Endothelial cell of umbilical vein (primary cell): ENCODE results near the gene RXFP4. TPM values are rescaled to one million over a fixed set of nuclear protein-coding genes. Genes with fewer than 3 reads are reported as not detected.

Experiments used
- BruUV-seq: library from RNA; stranded (reverse); fragments of 400-500 nt; replicated peaks from 2 replicates; lab custom pipeline; 2021; lab: Mats Ljungman, UMichigan
- CTCF ChIA-PET: fragments of 300-600, 350-600 bp; sonication (Branson Sonifier 250); formaldehyde crosslinking; loops from one replicate; lab custom pipeline; 2021; ENCODE audit warnings: antibody characterized with exemption, inconsistent platforms; lab: Charles Lee
- POLR2A ChIA-PET: fragments of 300-600, 350-600 bp; sonication (Branson Sonifier 250); formaldehyde crosslinking; loops from one replicate; lab custom pipeline; 2021; ENCODE audit warnings: antibody characterized with exemption, inconsistent platforms; lab: Charles Lee
- DNase-seq: peaks from one replicate; pipeline ENCODE4 v3.0.0-alpha.2; 2011; ENCODE audit warnings: low read depth, low spot score
- FAIRE-seq: peaks from 2 replicates; lab custom pipeline; 2011; peaks lifted over from hg19 to GRCh38; lab: Jason Lieb, UNC
- H2AFZ ChIP-seq: 2 replicates; pipeline ENCODE4 v1.6.0; 2012; ENCODE audit warnings: low read depth, low read length, control low read depth, inconsistent platforms
- H3K27ac ChIP-seq: 2 replicates; pipeline ENCODE4 v1.5.1; 2011; ENCODE audit warnings: low read depth, mild to moderate bottlenecking, control low read depth, low read length, moderate library complexity; ENCODE audit not compliant: insufficient read depth
- H3K27me3 ChIP-seq, 2 experiments: 2 replicates each; pipeline versions ENCODE4 v1.6.0 to v1.6.1; 2011; ENCODE audit warnings: low read length in 2 of 2, mixed read lengths in 1 of 2; ENCODE audit not compliant: control insufficient read depth in 2 of 2, insufficient read depth in 2 of 2
- H3K36me3 ChIP-seq, 2 experiments: 2 replicates in 1 of 2; 3 replicates in 1 of 2; pipeline ENCODE4 v1.5.1; 2011; ENCODE audit warnings: low read length in 2 of 2, mild to moderate bottlenecking in 1 of 2, moderate library complexity in 1 of 2; ENCODE audit not compliant: control insufficient read depth in 2 of 2, insufficient read depth in 2 of 2; ENCODE audit errors: extremely low read depth in 1 of 2
- H3K4me1 ChIP-seq: 3 replicates; pipeline ENCODE4 v1.5.1; 2011; ENCODE audit warnings: mild to moderate bottlenecking, low read length; ENCODE audit not compliant: control insufficient read depth, insufficient read depth; ENCODE audit errors: extremely low read depth
- H3K4me2 ChIP-seq: 2 replicates; pipeline ENCODE4 v1.6.1; 2011; ENCODE audit warnings: low read length, control low read depth, mixed read lengths; ENCODE audit not compliant: insufficient read depth
- H3K4me3 ChIP-seq, 3 experiments: fragments of 200-600 bp in 1 of 3; sonication (generic), shearing (Covaris generic) in 1 of 3; replicated peaks in 1 of 3; 2 replicates each; pipeline ENCODE4 v1.5.1; 2011 to 2016; ENCODE audit warnings: control low read depth in 3 of 3, low read length in 3 of 3, mild to moderate bottlenecking in 2 of 3, inconsistent platforms in 1 of 3, low read depth in 1 of 3, moderate library complexity in 1 of 3; ENCODE audit not compliant: insufficient read depth in 1 of 3
- H3K79me2 ChIP-seq: 2 replicates; pipeline ENCODE4 v1.6.0; 2012; ENCODE audit warnings: low read length, inconsistent platforms; ENCODE audit not compliant: control insufficient read depth, insufficient read depth
- H3K9ac ChIP-seq: replicated peaks from 2 replicates; pipeline ENCODE3; 2011; ENCODE audit warnings: low read length, control low read depth; ENCODE audit not compliant: insufficient read depth; ENCODE audit errors: extremely low read depth
- H3K9me1 ChIP-seq: replicated peaks from 3 replicates; pipeline ENCODE4 v1.6.0; 2011; ENCODE audit warnings: mild to moderate bottlenecking, low read length; ENCODE audit not compliant: control insufficient read depth, insufficient read depth; ENCODE audit errors: extremely low read depth
- H3K9me3 ChIP-seq: replicated peaks from 2 replicates; pipeline ENCODE4 v1.5.1; 2012; ENCODE audit warnings: low read length, inconsistent platforms; ENCODE audit not compliant: control insufficient read depth, insufficient read depth
- H4K20me1 ChIP-seq: replicated peaks from 2 replicates; pipeline ENCODE3; 2011; ENCODE audit warnings: mild to moderate bottlenecking, low read length; ENCODE audit not compliant: control insufficient read depth, insufficient read depth; ENCODE audit errors: extremely low read depth
- EZH2 ChIP-seq: IDR thresholded peaks from 2 replicates; pipeline ENCODE4 v1.6.1; 2012; ENCODE audit warnings: borderline replicate concordance, low read depth, mild to moderate bottlenecking, moderate library complexity, low read length, inconsistent platforms; ENCODE audit not compliant: severe bottlenecking
- FOS ChIP-seq: IDR thresholded peaks from 2 replicates; pipeline ENCODE4 v1.6.1; 2011; ENCODE audit warnings: mild to moderate bottlenecking, low read length, moderate library complexity, borderline replicate concordance; ENCODE audit not compliant: insufficient read depth
- GATA2 ChIP-seq: IDR thresholded peaks from 2 replicates; pipeline ENCODE4 v1.7.0; 2011; ENCODE audit warnings: low read depth, mild to moderate bottlenecking, moderate library complexity, mixed read lengths, low read length; ENCODE audit not compliant: insufficient read length, insufficient read depth
- JUN ChIP-seq: IDR thresholded peaks from 2 replicates; pipeline ENCODE4 v1.6.1; 2011; ENCODE audit warnings: borderline replicate concordance, low read depth; ENCODE audit not compliant: insufficient read length, insufficient read depth
- MYC ChIP-seq: IDR thresholded peaks from one replicate; pipeline ENCODE4 v1.6.1; 2011; ENCODE audit warnings: mild to moderate bottlenecking, low read depth, low read length
- POLR2A ChIP-seq: IDR thresholded peaks from 2 replicates; pipeline ENCODE4 v1.6.1; 2012; ENCODE audit warnings: low read depth, mild to moderate bottlenecking, control low read depth, low read length
- POLR2AphosphoS5 ChIP-seq: IDR thresholded peaks from 2 replicates; pipeline ENCODE4 v1.6.1; 2012; ENCODE audit warnings: low read depth, mild to moderate bottlenecking, control low read depth, low read length, moderate library complexity; ENCODE audit not compliant: insufficient read depth
- dilution Hi-C: fragments of 300-500 bp; cut with MboI; formaldehyde crosslinking; loops from one replicate; pipeline ENCODE4 v1.15.0; 2019; ENCODE audit warnings: low sequenced_read_pairs; ENCODE audit not compliant: extremely low pct_ligation_motif_present
- intact Hi-C: fragments of 100-400 bp; cut with micrococcal nuclease; formaldehyde crosslinking; loops from one replicate; pipeline ENCODE4 v1.10.0; 2022
- polyA plus RNA-seq, 4 experiments: library from polyadenylated mRNA; depleted of rRNA in 3 of 4; stranded (reverse) in 3 of 4; unstranded in 1 of 4; fragments of >200 nt; gene quantifications; 2 replicates each; pipeline versions ENCODE4 v1.2.1 to v1.2.3, GENCODE V29; 2011 to 2012; ENCODE audit warnings: missing spikeins in 1 of 4
- total RNA-seq: library from RNA; stranded (reverse); gene quantifications from 2 replicates; pipeline ENCODE4 v1.2.3, GENCODE V29; 2021
- TF ChIP-seq, protein P1 (sequence below): IDR thresholded peaks from 2 replicates; pipeline ENCODE4 v1.6.1; 2011; ENCODE audit not compliant: insufficient read depth, insufficient read length
- TF ChIP-seq, protein P2 (sequence below), 2 donors: IDR thresholded peaks; 1 replicate in 1 of 2; 2 replicates in 1 of 2; pipeline ENCODE4 v1.5.1; 2011; ENCODE audit warnings: low read length in 2 of 2, mild to moderate bottlenecking in 2 of 2, moderate library complexity in 2 of 2, control low read depth in 1 of 2, inconsistent platforms in 1 of 2, low read depth in 1 of 2; ENCODE audit not compliant: insufficient read depth in 1 of 2; ENCODE audit errors: extremely low read depth in 1 of 2

Gene RXFP4
- total and polyA plus RNA-seq, 2 donors (not counting 3 experiments of a cell fraction or from before 2014, with no cell fraction given), result not detected

DNA sequence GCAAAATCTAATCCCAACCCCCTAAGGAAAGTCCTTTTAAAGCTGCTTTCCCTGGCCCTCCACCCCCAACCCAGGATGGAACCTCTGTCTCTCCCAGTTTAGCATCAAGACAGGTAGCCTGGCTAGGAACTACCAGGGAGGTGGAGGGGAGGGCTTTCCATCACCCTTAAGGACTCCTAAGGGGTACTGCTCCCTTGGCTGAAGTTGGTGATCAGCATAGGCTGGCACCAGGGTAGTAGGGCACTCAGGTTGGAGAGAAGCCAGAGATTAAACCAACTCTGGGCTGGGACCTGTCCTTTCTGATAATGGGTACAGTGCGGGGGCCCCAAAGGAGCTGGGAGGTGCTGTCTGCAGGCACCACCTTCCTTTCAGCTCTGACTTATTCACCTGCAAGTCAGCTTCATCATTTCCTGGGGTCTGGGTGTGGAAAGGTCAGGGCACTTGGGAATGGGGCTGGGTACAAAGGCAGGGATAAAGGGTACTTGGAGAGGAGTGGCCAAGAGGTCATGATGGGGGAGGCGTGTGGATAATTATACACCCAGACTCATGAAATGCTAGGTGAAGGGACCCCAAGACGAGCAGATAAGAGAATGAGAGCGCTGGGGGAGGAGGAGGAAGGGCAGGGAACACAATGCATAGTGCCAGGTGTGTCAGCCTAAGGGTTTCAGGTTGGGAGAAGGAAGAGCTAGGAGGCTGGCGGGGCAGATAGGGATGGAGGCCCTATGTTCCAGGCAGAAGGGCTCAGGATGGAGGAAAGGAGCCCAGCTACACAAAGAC lies 35.7 kb downstream of the RXFP4 start:
- Histone ChIP-seq H3K9me1 (no peaks in the 10 kb centered on the region), H3K4me2 (peak overlapping the region; percentile 78), H3K79me2 (peaks cover 68% of the 10 kb centered on the region), H2AFZ (no peak overlapping the region), H3K9ac (peak overlapping the region; percentile 84), H3K4me1 (peaks cover 72% of the 10 kb centered on the region), H3K27ac (peak overlapping the region; percentile 0), H3K36me3 (peaks cover 0 to 2% of the 10 kb centered on the region in 2 experiments), H3K4me3 (peak overlapping the region; percentile 43 to 80 (median 76)), H3K9me3 (no peaks in the 10 kb centered on the region), H3K27me3 (no peaks in the 10 kb centered on the region), H4K20me1 (no peaks in the 10 kb centered on the region)
- TSS peak; percentile 53 for BruUV-seq
- intact Hi-C loops, result loop anchor here (1.0 to 2.0 kb wide), 2 partner anchors 10 to 14 kb away; no protein-coding TSS in a partner anchor
- FAIRE-seq (peak; percentile 31), DNase-seq (no peak)
- CTCF ChIA-PET, result interaction anchor here (0.6 to 12.1 kb wide), 13 partner anchors 10 to 941 kb away, joined by 3 to 138 read pairs (median 7); partner anchors contain the start of gene RXFP4
- POLR2A ChIA-PET, result interaction anchor here (0.9 to 1.4 kb wide), 2 partner anchors 10 to 15 kb away, joined by 3 to 4 read pairs; no protein-coding TSS in a partner anchor
- TF ChIP-seq, protein P1, sequence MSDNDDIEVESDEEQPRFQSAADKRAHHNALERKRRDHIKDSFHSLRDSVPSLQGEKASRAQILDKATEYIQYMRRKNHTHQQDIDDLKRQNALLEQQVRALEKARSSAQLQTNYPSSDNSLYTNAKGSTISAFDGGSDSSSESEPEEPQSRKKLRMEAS, result no peak
- TF ChIP-seq, protein P2, sequence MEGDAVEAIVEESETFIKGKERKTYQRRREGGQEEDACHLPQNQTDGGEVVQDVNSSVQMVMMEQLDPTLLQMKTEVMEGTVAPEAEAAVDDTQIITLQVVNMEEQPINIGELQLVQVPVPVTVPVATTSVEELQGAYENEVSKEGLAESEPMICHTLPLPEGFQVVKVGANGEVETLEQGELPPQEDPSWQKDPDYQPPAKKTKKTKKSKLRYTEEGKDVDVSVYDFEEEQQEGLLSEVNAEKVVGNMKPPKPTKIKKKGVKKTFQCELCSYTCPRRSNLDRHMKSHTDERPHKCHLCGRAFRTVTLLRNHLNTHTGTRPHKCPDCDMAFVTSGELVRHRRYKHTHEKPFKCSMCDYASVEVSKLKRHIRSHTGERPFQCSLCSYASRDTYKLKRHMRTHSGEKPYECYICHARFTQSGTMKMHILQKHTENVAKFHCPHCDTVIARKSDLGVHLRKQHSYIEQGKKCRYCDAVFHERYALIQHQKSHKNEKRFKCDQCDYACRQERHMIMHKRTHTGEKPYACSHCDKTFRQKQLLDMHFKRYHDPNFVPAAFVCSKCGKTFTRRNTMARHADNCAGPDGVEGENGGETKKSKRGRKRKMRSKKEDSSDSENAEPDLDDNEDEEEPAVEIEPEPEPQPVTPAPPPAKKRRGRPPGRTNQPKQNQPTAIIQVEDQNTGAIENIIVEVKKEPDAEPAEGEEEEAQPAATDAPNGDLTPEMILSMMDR (IDR thresholded peaks at IDR 0.05; ENCODE audit: extremely low read depth in 1 of 2, insufficient read depth in 1 of 2, low read depth in 1 of 2, low read length in 2 of 2), result no peak
- TF ChIP-seq MYC (no peak), GATA2 (no peak), JUN (no peak), FOS (no peak), POLR2A (no peak), EZH2 (no peak), POLR2AphosphoS5 (no peak)
- dilution Hi-C loops, result no loop called here
